SK-N-SH (cell line): Measurements from ENCODE around the gene SMYD1. TPM values are rescaled to one million over a fixed set of nuclear protein-coding genes. Genes with fewer than 3 reads are reported as not detected.

ENCODE experiments used
- CTCF ChIA-PET: fragments of 300-600, 350-600 bp; formaldehyde crosslinking; extraction: SDS; loops from one replicate; lab custom pipeline; 2021; lab: Yijun Ruan, JAX
- POLR2A ChIA-PET: fragments of 350-600 bp; sonication (Branson Sonifier 250); formaldehyde crosslinking; extraction: SDS; loops from one replicate; lab custom pipeline; 2020; ENCODE audit warnings: antibody characterized with exemption, inconsistent platforms; lab: Yijun Ruan, JAX
- DNase-seq: peaks from one replicate; pipeline ENCODE4 v3.0.0; 2012
- H2AFZ ChIP-seq: fragments of 200-600 bp; sonication (generic); 2 replicates; pipeline ENCODE4 v1.8.1; 2016; ENCODE audit warnings: antibody characterized with exemption, mild to moderate bottlenecking, low read depth
- H3F3A ChIP-seq: fragments of 200-600 bp; sonication (generic); replicated peaks from 2 replicates; pipeline ENCODE3; 2016; ENCODE audit warnings: antibody characterized with exemption, mild to moderate bottlenecking; ENCODE audit not compliant: insufficient read depth
- H3K27ac ChIP-seq, 2 experiments: fragments of 200-500 bp in 1 of 2; fragments of 200-600 bp in 1 of 2; sonication (Bioruptor generic) in 1 of 2; sonication (generic), shearing (Covaris generic) in 1 of 2; 2 replicates each; pipeline versions ENCODE4 v1.5.1 to v1.6.1; 2014 to 2016; ENCODE audit warnings: low read depth in 2 of 2, inconsistent platforms in 1 of 2, low read length in 1 of 2, mild to moderate bottlenecking in 1 of 2, mixed read lengths in 1 of 2
- H3K27me3 ChIP-seq: fragments of 200-600 bp; sonication (generic), shearing (Covaris generic); 2 replicates; pipeline ENCODE4 v1.6.1; 2016; ENCODE audit warnings: mixed run types; ENCODE audit not compliant: insufficient read depth
- H3K36me3 ChIP-seq, 2 experiments: fragments of 200-500 bp in 1 of 2; fragments of 200-600 bp in 1 of 2; sonication (Bioruptor generic) in 1 of 2; sonication (generic) in 1 of 2; replicated peaks in 1 of 2; 2 replicates each; pipeline versions ENCODE3 to v1.5.1; 2014 to 2016; ENCODE audit warnings: low read length in 1 of 2, mild to moderate bottlenecking in 1 of 2; ENCODE audit not compliant: insufficient read depth in 2 of 2, control insufficient read depth in 1 of 2
- H3K4me1 ChIP-seq, 2 experiments: fragments of 200-500 bp in 1 of 2; fragments of 200-600 bp in 1 of 2; sonication (Bioruptor generic) in 1 of 2; sonication (generic), shearing (Covaris generic) in 1 of 2; 2 replicates each; pipeline versions ENCODE4 v1.5.1 to v1.6.1; 2014 to 2016; ENCODE audit warnings: low read depth in 1 of 2, low read length in 1 of 2, mixed run types in 1 of 2; ENCODE audit not compliant: insufficient read depth in 2 of 2, control insufficient read depth in 1 of 2
- H3K4me2 ChIP-seq: fragments of 200-600 bp; sonication (generic), shearing (Covaris generic); 2 replicates; pipeline ENCODE4 v1.6.1; 2017; ENCODE audit warnings: mixed run types
- H3K4me3 ChIP-seq, 2 experiments: fragments of 200-500 bp in 1 of 2; fragments of 200-600 bp in 1 of 2; sonication (Bioruptor generic) in 1 of 2; sonication (generic), shearing (Covaris generic) in 1 of 2; 2 replicates each; pipeline versions ENCODE4 v1.5.1 to v1.8.1; 2014 to 2016; ENCODE audit warnings: low read depth in 2 of 2, inconsistent platforms in 1 of 2, low read length in 1 of 2, mild to moderate bottlenecking in 1 of 2, mixed read lengths in 1 of 2, moderate library complexity in 1 of 2
- H3K79me2 ChIP-seq: fragments of 200-600 bp; sonication (generic); 2 replicates; pipeline ENCODE4 v1.8.1; 2017; ENCODE audit warnings: mild to moderate bottlenecking; ENCODE audit not compliant: insufficient read depth
- H3K9ac ChIP-seq: fragments of 200-600 bp; sonication (generic); 2 replicates; pipeline ENCODE4 v1.6.1; 2017; ENCODE audit warnings: mixed run types
- H3K9me2 ChIP-seq: fragments of 200-600 bp; sonication (generic); 2 replicates; pipeline ENCODE4 v1.6.1; 2017; ENCODE audit warnings: mixed run types
- H3K9me3 ChIP-seq: fragments of 200-600 bp; sonication (generic); 2 replicates; pipeline ENCODE4 v1.6.1; 2017; ENCODE audit warnings: mixed run types, mild to moderate bottlenecking, moderate library complexity
- H4K20me1 ChIP-seq: fragments of 200-600 bp; sonication (generic); 2 replicates; pipeline ENCODE4 v1.6.1; 2017; ENCODE audit warnings: mild to moderate bottlenecking, mixed run types; ENCODE audit not compliant: insufficient read depth
- CHD2 ChIP-seq: fragments of 150-350 bp; IDR thresholded peaks from 2 replicates; pipeline ENCODE4 v1.6.1; 2018; ENCODE audit warnings: low read length; ENCODE audit not compliant: partially characterized antibody
- EZH2phosphoT487 ChIP-seq: fragments of 200-600 bp; sonication (generic); IDR thresholded peaks from 2 replicates; pipeline ENCODE4 v1.6.1; 2017; ENCODE audit warnings: low read depth, mixed run types, mild to moderate bottlenecking, antibody characterized with exemption, moderate library complexity, borderline replicate concordance
- FOXJ3 ChIP-seq: sonication (generic); formaldehyde crosslinking; IDR thresholded peaks from 2 replicates; pipeline ENCODE4 v1.5.1; 2020; ENCODE audit warnings: mild to moderate bottlenecking, missing genetic modification reagents
- JUND ChIP-seq: IDR thresholded peaks from 2 replicates; pipeline ENCODE4 v1.4.0; 2012
- MEF2A ChIP-seq: IDR thresholded peaks from 2 replicates; pipeline ENCODE4 v1.4.0; 2012; ENCODE audit warnings: low read depth, borderline replicate concordance
- NFIC ChIP-seq: IDR thresholded peaks from 2 replicates; pipeline ENCODE4 v1.4.0; 2012; ENCODE audit warnings: borderline replicate concordance
- POLR2AphosphoS5 ChIP-seq: IDR thresholded peaks from 2 replicates; pipeline ENCODE4 v1.6.1; 2012; ENCODE audit warnings: low read depth, low read length
- RFX5 ChIP-seq: IDR thresholded peaks from 2 replicates; pipeline ENCODE4 v1.6.1; 2012; ENCODE audit warnings: mild to moderate bottlenecking, improper control_type of control experiment, low read length
- SIN3A ChIP-seq: IDR thresholded peaks from 2 replicates; pipeline ENCODE4 v1.6.1; 2012; ENCODE audit warnings: low read depth, mild to moderate bottlenecking, low read length, moderate library complexity, borderline replicate concordance
- USF1 ChIP-seq: IDR thresholded peaks from 2 replicates; pipeline ENCODE4 v1.4.0; 2012; ENCODE audit warnings: low read depth, borderline replicate concordance
- USF2 ChIP-seq: fragments of 150-350 bp; IDR thresholded peaks from 2 replicates; pipeline ENCODE4 v1.6.1; 2017; ENCODE audit warnings: antibody characterized with exemption, low read length, low read depth, borderline replicate concordance
- YY1 ChIP-seq: IDR thresholded peaks from 2 replicates; pipeline ENCODE4 v1.4.0; 2012; ENCODE audit warnings: low read depth, mild to moderate bottlenecking
- ZBTB33 ChIP-seq: IDR thresholded peaks from 2 replicates; pipeline ENCODE4 v1.4.0; 2012; ENCODE audit warnings: low read depth, borderline replicate concordance
- WGBS: methylation state at CpG from one replicate; pipeline ENCODE4 v1.1.6; 2017; ENCODE audit warnings: low lambda C conversion rate; 5-methylcytosine and 5-hydroxymethylcytosine counted together
- polyA plus RNA-seq, 3 experiments: library from polyadenylated mRNA; depleted of rRNA; stranded (reverse); fragments of >200 nt; gene quantifications; 2 replicates each; pipeline ENCODE4 v1.2.3, GENCODE V29; 2012

SMYD1 gene
- polyA plus RNA-seq, 1 of the 3 experiments (the other 2 are of a cell fraction): not detected

- ChIA-PET POLR2A (no interaction called here), CTCF (interaction anchor here (1.7 to 4.1 kb wide), 2 partner anchors 12 to 111 kb away, joined by 3 to 18 read pairs; no protein-coding TSS in a partner anchor)
- H3K79me2 ChIP-seq: peaks cover 97% of the 10 kb centered on the region
- WGBS: 95% methylated on average over 3 of the region's 3 CpGs
- H4K20me1 ChIP-seq: peaks cover 18% of the 10 kb centered on the region
- H3K4me2 ChIP-seq: no peak overlapping the region
- H3K27me3 ChIP-seq: no peaks in the 10 kb centered on the region
- no peak overlapping the region for H3K27ac ChIP-seq
- peaks cover 15 to 67% of the 10 kb centered on the region in 2 experiments for H3K36me3 ChIP-seq
- TF ChIP-seq NFIC (no peak), RFX5 (no peak), ZBTB33 (no peak), FOXJ3 (CRISPR knock-in tag) (no peak), MEF2A (no peak), YY1 (no peak), EZH2phosphoT487 (no peak), CHD2 (no peak)
- no peak overlapping the region for H3K4me3 ChIP-seq
- H2AFZ ChIP-seq: no peak overlapping the region
- H3K9me2 ChIP-seq: no peaks in the 10 kb centered on the region
- H3K4me1 ChIP-seq: peaks cover 2 to 7% of the 10 kb centered on the region in 2 experiments
- no peaks in the 10 kb centered on the region for H3K9me3 ChIP-seq
- H3K9ac ChIP-seq: no peak overlapping the region
- no peak for DNase-seq
- peaks cover 17% of the 10 kb centered on the region for H3F3A ChIP-seq
Measured at GRCh38 chr2:88048541-88048940, 19.1 kb upstream of the SMYD1 start.

DNA sequence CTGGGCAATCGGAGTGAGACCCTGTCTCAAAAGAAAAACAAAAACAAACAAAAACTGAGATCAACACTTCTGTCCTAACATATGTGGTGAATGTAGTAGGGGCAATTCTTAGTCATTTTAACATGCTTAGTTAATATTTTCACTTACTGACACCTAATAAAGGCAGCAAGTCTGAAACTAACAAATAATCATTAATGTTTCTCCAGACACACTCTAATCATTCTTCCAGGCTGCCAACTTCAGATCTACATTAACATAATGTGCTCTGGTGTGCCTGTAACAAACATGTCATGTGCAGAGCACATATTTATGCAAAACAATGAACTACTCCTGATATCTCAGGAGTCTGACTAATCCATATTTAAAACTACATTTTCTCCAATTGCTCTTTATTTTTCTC is 18.0 kb upstream of the SMYD1 start:
- H3K4me3 ChIP-seq: no peak overlapping the region
- 86% methylated on average over 1 of the region's 1 CpG for WGBS
- no peak for DNase-seq
- H2AFZ ChIP-seq: no peak overlapping the region
- no peak overlapping the region for H3K4me2 ChIP-seq
- H3K9me2 ChIP-seq: no peaks in the 10 kb centered on the region
- H3F3A ChIP-seq: peaks cover 13% of the 10 kb centered on the region
- H4K20me1 ChIP-seq: peaks cover 19% of the 10 kb centered on the region
- H3K9me3 ChIP-seq: no peaks in the 10 kb centered on the region
- no peak for TF ChIP-seq JUND
- no peak for TF ChIP-seq SIN3A
- TF ChIP-seq USF2: no peak
- no peak for TF ChIP-seq USF1
- TF ChIP-seq RFX5: no peak
- no peak for TF ChIP-seq CHD2
- TF ChIP-seq ZBTB33: no peak
- TF ChIP-seq POLR2AphosphoS5: no peak
- ChIA-PET POLR2A (no interaction called here), CTCF (interaction anchor here (1.7 to 4.1 kb wide), 2 partner anchors 11 to 110 kb away, joined by 3 to 18 read pairs; no protein-coding TSS in a partner anchor)
- H3K27ac ChIP-seq: no peak overlapping the region
- H3K9ac ChIP-seq: no peak overlapping the region
- peaks cover 10 to 15% of the 10 kb centered on the region in 2 experiments for H3K4me1 ChIP-seq
- H3K36me3 ChIP-seq: peaks cover 17 to 61% of the 10 kb centered on the region in 2 experiments
- no peaks in the 10 kb centered on the region for H3K27me3 ChIP-seq
- peaks cover 97% of the 10 kb centered on the region for H3K79me2 ChIP-seq
